HFF-Myc (cell line): ENCODE data around the gene CTBP1.
A peak's percentile ranks its signal among the peaks of the same experiment; 100 is the strongest.

ENCODE experiments used
- DNase-seq: peaks from one replicate; pipeline ENCODE4 v3.0.0-alpha.2; 2011; ENCODE audit warnings: low read depth; ENCODE audit errors: extremely low read depth
- H3K4me3 ChIP-seq: replicated peaks from 2 replicates; pipeline ENCODE4 v1.5.1; 2011; ENCODE audit warnings: low read depth, mild to moderate bottlenecking, control low read depth, low read length
- TF ChIP-seq, protein P1 (sequence below): IDR thresholded peaks from 2 replicates; pipeline ENCODE4 v1.5.1; 2012; ENCODE audit warnings: mild to moderate bottlenecking, low read depth, low read length, control low read depth; ENCODE audit errors: missing control alignments

Gene CTBP1

DNA sequence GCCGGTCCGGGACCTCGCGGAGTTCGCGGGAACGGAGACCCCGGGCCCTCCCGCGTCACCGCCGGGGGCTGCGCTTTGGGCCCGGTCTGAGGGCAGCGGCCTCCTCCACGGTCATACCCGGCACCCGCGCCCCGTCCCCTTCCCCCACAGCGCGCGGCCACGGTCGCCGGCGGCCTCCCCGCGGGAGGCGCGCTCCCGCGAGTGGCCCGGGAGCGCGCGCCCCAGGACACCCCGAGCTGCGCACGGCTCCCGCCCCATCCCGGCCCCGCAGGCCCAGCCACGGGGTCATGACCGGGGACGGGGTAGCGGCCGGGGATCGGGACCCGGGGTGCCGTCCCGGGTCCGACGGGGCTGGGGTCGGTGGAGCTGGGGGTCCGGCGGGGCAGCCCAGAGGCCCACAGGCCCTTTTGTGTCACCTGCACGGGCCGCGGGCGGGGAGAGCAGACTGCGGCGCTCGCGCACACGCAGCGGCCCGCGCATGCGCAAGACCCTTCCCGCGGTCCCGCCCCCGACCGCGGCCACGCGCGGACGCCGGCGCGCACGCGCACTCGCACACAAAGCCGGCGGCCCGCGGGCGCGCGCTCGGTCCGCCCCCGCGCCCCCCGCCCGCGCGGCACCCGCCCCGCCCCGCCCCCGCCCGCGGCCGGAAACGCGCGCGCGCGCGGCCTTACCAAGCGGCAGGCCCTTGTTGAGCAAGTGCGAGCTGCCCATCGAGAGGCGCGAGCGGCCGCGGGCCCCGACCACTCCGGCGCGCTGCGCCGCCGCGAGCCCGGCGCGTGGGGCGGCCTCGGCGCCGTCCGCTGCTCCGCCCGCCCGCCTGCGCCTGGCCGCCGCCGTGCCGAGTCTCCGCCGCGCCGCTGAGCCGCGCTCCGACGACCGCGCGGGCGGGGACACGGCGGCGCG lies at the start of gene CTBP1:
CTBP1 (minus strand) TSS at position 886 of the 903 bp plus-strand sequence. CDS start 7,799 bp downstream, outside the sequence.
- TF ChIP-seq, protein P1, sequence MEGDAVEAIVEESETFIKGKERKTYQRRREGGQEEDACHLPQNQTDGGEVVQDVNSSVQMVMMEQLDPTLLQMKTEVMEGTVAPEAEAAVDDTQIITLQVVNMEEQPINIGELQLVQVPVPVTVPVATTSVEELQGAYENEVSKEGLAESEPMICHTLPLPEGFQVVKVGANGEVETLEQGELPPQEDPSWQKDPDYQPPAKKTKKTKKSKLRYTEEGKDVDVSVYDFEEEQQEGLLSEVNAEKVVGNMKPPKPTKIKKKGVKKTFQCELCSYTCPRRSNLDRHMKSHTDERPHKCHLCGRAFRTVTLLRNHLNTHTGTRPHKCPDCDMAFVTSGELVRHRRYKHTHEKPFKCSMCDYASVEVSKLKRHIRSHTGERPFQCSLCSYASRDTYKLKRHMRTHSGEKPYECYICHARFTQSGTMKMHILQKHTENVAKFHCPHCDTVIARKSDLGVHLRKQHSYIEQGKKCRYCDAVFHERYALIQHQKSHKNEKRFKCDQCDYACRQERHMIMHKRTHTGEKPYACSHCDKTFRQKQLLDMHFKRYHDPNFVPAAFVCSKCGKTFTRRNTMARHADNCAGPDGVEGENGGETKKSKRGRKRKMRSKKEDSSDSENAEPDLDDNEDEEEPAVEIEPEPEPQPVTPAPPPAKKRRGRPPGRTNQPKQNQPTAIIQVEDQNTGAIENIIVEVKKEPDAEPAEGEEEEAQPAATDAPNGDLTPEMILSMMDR, result no peak
- no peak for DNase-seq
- H3K4me3 ChIP-seq, result peak within 1 kb of the TSS; percentile 80

DNA sequence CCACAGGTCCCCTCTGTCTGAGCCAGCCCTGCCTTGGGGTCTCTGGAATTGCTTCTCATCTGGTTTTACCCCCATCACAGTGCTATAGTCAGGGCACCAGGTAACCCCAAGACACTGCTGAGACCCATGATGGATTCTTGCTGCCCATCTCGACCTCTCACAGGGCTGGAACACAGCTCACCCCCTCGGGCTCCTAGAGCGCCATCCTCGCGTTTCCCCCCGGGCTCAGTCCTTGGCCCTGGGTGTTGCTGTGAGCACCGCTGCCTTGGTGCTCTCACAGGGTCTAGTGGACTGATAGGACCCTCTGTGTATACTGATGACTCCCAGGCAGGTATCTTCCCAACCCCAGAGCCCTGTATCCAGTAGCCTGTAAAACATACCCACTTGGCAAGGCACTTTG lies 49.5 kb upstream of the CTBP1 start:
- no peak overlapping the region for H3K4me3 ChIP-seq
- DNase-seq, result no peak
- TF ChIP-seq, protein P1, result no peak

DNA sequence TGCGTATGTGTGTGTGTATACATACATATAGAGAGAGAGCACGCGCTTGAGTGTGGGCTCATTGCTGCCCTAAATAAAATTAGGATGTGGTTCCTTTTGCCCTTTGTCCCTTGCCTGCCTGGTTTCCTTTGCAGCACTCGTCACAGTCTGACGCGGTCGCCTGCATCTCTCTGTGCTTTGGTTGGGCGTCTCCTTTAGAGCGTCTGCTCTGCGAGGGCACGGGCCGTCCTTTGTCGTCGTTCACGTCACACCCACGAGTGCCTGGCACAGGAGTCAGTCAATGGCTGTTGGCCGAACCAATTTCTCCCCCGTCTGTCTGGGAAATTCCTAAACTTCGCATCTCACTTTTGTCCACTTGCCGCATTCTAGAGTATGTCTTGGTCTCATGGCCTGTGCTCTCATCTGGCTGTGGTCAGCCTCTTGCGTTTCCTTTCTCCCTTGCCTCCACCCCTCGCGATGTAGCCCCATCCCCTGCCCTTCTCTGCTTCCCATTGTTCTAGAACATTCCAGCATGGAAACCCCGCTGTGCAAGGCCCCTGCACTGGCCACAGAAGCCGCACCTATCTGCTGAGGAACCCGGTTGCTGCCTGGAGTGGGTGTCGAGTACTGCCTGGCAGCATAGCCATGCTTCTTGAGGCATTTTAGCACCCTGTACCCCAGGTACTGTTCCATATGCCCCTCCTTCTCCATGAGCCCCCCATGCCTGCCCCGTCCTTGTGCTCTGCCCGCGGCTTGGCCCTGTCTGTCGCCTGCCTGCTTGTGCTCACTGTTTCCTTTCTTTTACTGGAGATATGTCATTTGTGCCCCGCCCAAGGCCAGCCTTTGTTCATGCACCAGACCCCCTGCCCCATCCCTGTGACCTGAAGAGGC lies 48.8 kb upstream of the CTBP1 start:
- no peak overlapping the region for H3K4me3 ChIP-seq
- DNase-seq, result no peak
- TF ChIP-seq, protein P1, result no peak

DNA sequence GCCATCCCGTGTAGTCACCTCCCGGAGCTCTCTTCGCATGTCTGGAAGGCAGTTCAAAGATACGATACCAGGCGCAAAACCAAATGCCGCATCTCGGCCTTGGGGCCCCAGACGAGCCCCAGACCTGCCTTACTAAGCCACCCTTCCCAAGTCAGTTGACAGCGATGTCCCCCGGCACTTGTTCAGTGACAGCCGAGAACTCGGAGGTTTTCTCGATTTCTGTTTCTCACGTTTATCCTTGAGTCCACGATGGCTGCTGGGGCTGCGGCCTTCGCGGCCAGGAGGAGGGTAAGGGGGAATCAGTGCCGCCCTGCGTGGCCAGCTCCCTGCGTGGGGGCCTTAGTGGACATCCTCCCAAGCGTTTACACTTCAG lies 48.1 kb upstream of the CTBP1 start:
- H3K4me3 ChIP-seq, result no peak overlapping the region
- DNase-seq, result no peak
- TF ChIP-seq, protein P1, result no peak

DNA sequence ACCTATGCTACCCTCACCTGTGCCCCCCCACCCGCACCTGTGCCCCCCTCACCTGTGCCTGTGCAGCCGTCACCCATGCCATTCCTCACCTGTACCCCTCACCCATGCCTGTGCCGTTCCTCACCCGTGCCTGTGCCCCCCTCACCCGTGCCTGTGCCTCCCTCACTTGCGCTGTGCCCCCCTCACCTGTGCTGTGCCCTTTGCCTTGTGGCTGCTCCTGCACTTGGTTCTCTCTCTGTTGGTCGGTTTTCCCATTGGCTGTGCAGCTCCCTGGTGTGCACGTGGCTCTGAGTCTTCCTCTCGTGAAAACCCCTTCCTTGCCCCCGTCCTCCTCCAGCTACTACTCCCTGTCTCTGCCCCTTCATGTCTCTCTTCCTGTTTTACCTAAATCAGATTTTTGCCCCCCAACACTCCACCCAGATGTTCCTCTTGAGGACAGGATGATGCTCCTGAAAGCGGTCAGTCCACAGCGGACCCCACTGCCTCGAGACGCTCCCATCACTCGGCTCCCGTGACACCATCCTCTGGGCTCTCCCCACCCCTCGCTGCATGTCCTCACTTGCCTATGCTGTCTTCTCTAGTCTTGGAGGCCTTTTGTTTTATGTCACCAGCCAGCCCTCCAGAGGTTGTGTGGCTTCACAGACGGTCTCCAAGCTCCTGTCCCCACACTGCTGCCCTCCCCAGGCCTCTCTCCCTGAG lies 47.5 kb upstream of the CTBP1 start:
- TF ChIP-seq, protein P1, result no peak
- no peak for DNase-seq
- no peak overlapping the region for H3K4me3 ChIP-seq

DNA sequence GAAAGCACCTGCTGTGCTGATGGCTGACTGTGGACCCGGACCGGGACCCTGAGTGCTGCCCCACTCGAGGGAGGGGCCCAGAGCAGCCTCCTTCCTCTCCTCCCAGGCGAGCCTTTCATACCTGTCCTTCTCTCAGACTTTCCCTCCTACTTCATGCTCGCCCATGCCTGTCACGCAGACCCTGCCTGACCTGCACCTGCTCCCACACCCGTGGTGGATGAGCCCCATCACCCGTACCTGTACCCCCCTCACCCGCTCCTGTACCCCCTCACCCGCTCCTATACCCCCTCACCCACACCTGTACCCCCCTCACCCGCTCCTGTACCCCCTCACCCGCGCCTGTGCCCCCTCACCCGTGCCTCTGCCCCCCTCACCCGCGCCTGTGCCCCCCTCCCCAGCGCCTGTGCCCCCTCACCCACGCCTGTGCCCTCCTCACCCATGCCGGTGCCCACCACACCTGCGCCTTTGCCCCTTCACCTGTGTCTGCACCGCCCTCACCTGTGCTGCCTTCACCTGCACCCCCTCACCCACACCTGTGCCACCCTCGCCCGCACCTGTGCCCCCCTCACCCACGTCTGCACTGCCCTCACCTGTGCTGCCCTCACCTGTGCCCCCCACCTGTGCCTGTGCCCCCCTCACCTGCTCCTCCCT lies 46.6 kb upstream of the CTBP1 start:
- H3K4me3 ChIP-seq, result no peak overlapping the region
- no peak for DNase-seq
- TF ChIP-seq, protein P1, result no peak
